ENCODE measurements around the gene TIMP3. TPM values are rescaled to one million over a fixed set of nuclear protein-coding genes. Genes with fewer than 3 reads are reported as not detected.

The TIMP3 gene
- total RNA-seq, 3 donors from 2014 or later = 269 to 1,246 (median 290) TPM

GRCh38 chr22:32905400-32905799, 103.9 kb downstream of the TIMP3 start:
- TF ChIP-seq CTCF (IDR thresholded peaks at IDR 0.05) (no peak), POLR2AphosphoS5 (IDR thresholded peaks at IDR 0.05) (no peak), POLR2A (IDR thresholded peaks at IDR 0.05) (no peak)
- Histone ChIP-seq H3K4me1 (no peaks in the 10 kb centered on the region), H3K27ac (no peak overlapping the region), H3K9me3 (no peaks in the 10 kb centered on the region), H3K4me3 (no peak overlapping the region), H3K36me3 (no peaks in the 10 kb centered on the region), H3K27me3 (no peaks in the 10 kb centered on the region)
- no peak for DNase-seq (ENCODE audit: low spot score in 2 of 2)
- intact Hi-C loops (cut with DNase I; ENCODE audit: low total_unique reads) = no loop called here

- H3K27ac ChIP-seq = no peak overlapping the region
- no peak overlapping the region for H3K4me3 ChIP-seq
- H3K4me1 ChIP-seq = no peaks in the 10 kb centered on the region
- no peaks in the 10 kb centered on the region for H3K9me3 ChIP-seq
- H3K27me3 ChIP-seq = no peaks in the 10 kb centered on the region
- TF ChIP-seq POLR2A (IDR thresholded peaks at IDR 0.05) = no peak
- no peak for TF ChIP-seq CTCF (IDR thresholded peaks at IDR 0.05)
- no peak for TF ChIP-seq POLR2AphosphoS5 (IDR thresholded peaks at IDR 0.05)
- no peaks in the 10 kb centered on the region for H3K36me3 ChIP-seq
- intact Hi-C loops (cut with DNase I; ENCODE audit: low total_unique reads) = no loop called here
- DNase-seq (ENCODE audit: low spot score in 2 of 2) = no peak
These were observed 108.3 kb downstream of the TIMP3 start for GRCh38 chr22:32909581-32910428.

GRCh38 chr22:32910429-32910772, 108.9 kb downstream of the TIMP3 start:
- H3K4me1 ChIP-seq = no peaks in the 10 kb centered on the region
- no peak overlapping the region for H3K27ac ChIP-seq
- H3K36me3 ChIP-seq = no peaks in the 10 kb centered on the region
- H3K9me3 ChIP-seq = peaks cover 0 to under 1% of the 10 kb centered on the region in 2 donors
- TF ChIP-seq POLR2A (IDR thresholded peaks at IDR 0.05) (no peak), CTCF (IDR thresholded peaks at IDR 0.05) (no peak), POLR2AphosphoS5 (IDR thresholded peaks at IDR 0.05) (no peak)
- no peak overlapping the region for H3K4me3 ChIP-seq
- no peak for DNase-seq (ENCODE audit: low spot score in 2 of 2)
- no peaks in the 10 kb centered on the region for H3K27me3 ChIP-seq
- intact Hi-C loops (cut with DNase I; ENCODE audit: low total_unique reads) = no loop called here

- peaks cover 11% of the 10 kb centered on the region in 2 donors for H3K9me3 ChIP-seq
- intact Hi-C loops (cut with DNase I; ENCODE audit: low total_unique reads) = no loop called here
- H3K4me3 ChIP-seq = peak overlapping the region in 1 of 3 donors; percentile 15
- no peak for TF ChIP-seq POLR2AphosphoS5 (IDR thresholded peaks at IDR 0.05)
- H3K4me1 ChIP-seq = no peaks in the 10 kb centered on the region
- no peaks in the 10 kb centered on the region for H3K36me3 ChIP-seq
- H3K27me3 ChIP-seq = no peaks in the 10 kb centered on the region
- H3K27ac ChIP-seq = no peak overlapping the region
- no peak for DNase-seq (ENCODE audit: low spot score in 2 of 2)
These were observed 110.0 kb downstream of the TIMP3 start for GRCh38 chr22:32911503-32911902.

Data from breast epithelium (tissue), 4 donors.